Measurements from ENCODE around the gene BORCS5. TPM values are rescaled to one million over a fixed set of nuclear protein-coding genes. Genes with fewer than 3 reads are reported as not detected.

Gene BORCS5
- total and polyA plus RNA-seq, 2 donors (not counting 1 experiment from before 2014, with no cell fraction given), result 13.5 to 14.4 TPM

- Histone ChIP-seq H3K4me3 (replicated peaks in 1 of 4; ENCODE audit: control extremely low read depth in 1 of 4, insufficient read depth in 1 of 4, low read depth in 3 of 4, low read length in 4 of 4) (peak overlapping the region in 2 of 4 experiments; percentile 24 to 29), H3K9ac (ENCODE audit: insufficient read depth, low read length) (no peak overlapping the region), H3K4me2 (ENCODE audit: extremely low read depth, insufficient read depth, low read length) (peak overlapping the region; percentile 78), H4K20me1 (ENCODE audit: control insufficient read depth, extremely low read depth, insufficient read depth, low read length) (no peaks in the 10 kb centered on the region), H3K27me3 (ENCODE audit: control insufficient read depth, insufficient read depth, low read length) (no peaks in the 10 kb centered on the region), H3K4me1 (ENCODE audit: control insufficient read depth, extremely low read depth, insufficient read depth, low read length) (no peaks in the 10 kb centered on the region), H3K27ac (ENCODE audit: insufficient read depth, low read length) (no peak overlapping the region), H3K36me3 (ENCODE audit: control insufficient read depth, insufficient read depth, low read length) (no peaks in the 10 kb centered on the region), H3K79me2 (ENCODE audit: control insufficient read depth, insufficient read depth, low read length) (no peaks in the 10 kb centered on the region), H2AFZ (ENCODE audit: low read length) (peak overlapping the region; percentile 57), H3K9me3 (ENCODE audit: control insufficient read depth, insufficient read depth, low read depth, low read length) (no peaks in the 10 kb centered on the region)
- peak in 1 of 2 donors; percentile 39 for DNase-seq (ENCODE audit: low read depth in 2 of 2)
- TF ChIP-seq EZH2 (IDR thresholded peaks at IDR 0.05; ENCODE audit: low read length, missing control alignments) (no peak), CTCF (conservative IDR thresholded peaks at IDR 0.05 in 1 of 2, IDR thresholded peaks at IDR 0.05 in 1 of 2; ENCODE audit: low read depth in 1 of 2, low read length in 2 of 2) (no peak)
These were observed 37.3 kb upstream of the BORCS5 start for GRCh38 chr12:12319451-12320183.

GRCh38 chr12:12323118-12323517, 33.8 kb upstream of the BORCS5 start:
- no peak for DNase-seq (ENCODE audit: low read depth in 2 of 2)
- Histone ChIP-seq H3K9me3 (ENCODE audit: control insufficient read depth, insufficient read depth, low read depth, low read length) (no peaks in the 10 kb centered on the region), H3K27me3 (ENCODE audit: control insufficient read depth, insufficient read depth, low read length) (no peaks in the 10 kb centered on the region), H3K4me3 (replicated peaks in 1 of 4; ENCODE audit: control extremely low read depth in 1 of 4, insufficient read depth in 1 of 4, low read depth in 3 of 4, low read length in 4 of 4) (no peak overlapping the region), H3K79me2 (ENCODE audit: control insufficient read depth, insufficient read depth, low read length) (no peaks in the 10 kb centered on the region), H3K4me1 (ENCODE audit: control insufficient read depth, extremely low read depth, insufficient read depth, low read length) (no peaks in the 10 kb centered on the region), H2AFZ (ENCODE audit: low read length) (no peak overlapping the region), H4K20me1 (ENCODE audit: control insufficient read depth, extremely low read depth, insufficient read depth, low read length) (no peaks in the 10 kb centered on the region), H3K9ac (ENCODE audit: insufficient read depth, low read length) (no peak overlapping the region), H3K27ac (ENCODE audit: insufficient read depth, low read length) (no peak overlapping the region), H3K36me3 (ENCODE audit: control insufficient read depth, insufficient read depth, low read length) (no peaks in the 10 kb centered on the region), H3K4me2 (ENCODE audit: extremely low read depth, insufficient read depth, low read length) (no peak overlapping the region)
- TF ChIP-seq CTCF (conservative IDR thresholded peaks at IDR 0.05 in 1 of 2, IDR thresholded peaks at IDR 0.05 in 1 of 2; ENCODE audit: low read depth in 1 of 2, low read length in 2 of 2) (no peak), EZH2 (IDR thresholded peaks at IDR 0.05; ENCODE audit: low read length, missing control alignments) (no peak)

- H3K4me2 ChIP-seq (ENCODE audit: extremely low read depth, insufficient read depth, low read length), result no peak overlapping the region
These were observed 33.3 kb upstream of the BORCS5 start for GRCh38 chr12:12323591-12323990.

More at GRCh38 chr12:12323591-12323990, 33.3 kb upstream of the BORCS5 start:
- H3K36me3 ChIP-seq (ENCODE audit: control insufficient read depth, insufficient read depth, low read length), result no peaks in the 10 kb centered on the region
- H3K9ac ChIP-seq (ENCODE audit: insufficient read depth, low read length), result no peak overlapping the region
- no peak overlapping the region for H2AFZ ChIP-seq (ENCODE audit: low read length)
- no peaks in the 10 kb centered on the region for H3K9me3 ChIP-seq (ENCODE audit: control insufficient read depth, insufficient read depth, low read depth, low read length)
- H3K4me1 ChIP-seq (ENCODE audit: control insufficient read depth, extremely low read depth, insufficient read depth, low read length), result no peaks in the 10 kb centered on the region
- no peak overlapping the region for H3K4me3 ChIP-seq (replicated peaks in 1 of 4; ENCODE audit: control extremely low read depth in 1 of 4, insufficient read depth in 1 of 4, low read depth in 3 of 4, low read length in 4 of 4)
- no peaks in the 10 kb centered on the region for H4K20me1 ChIP-seq (ENCODE audit: control insufficient read depth, extremely low read depth, insufficient read depth, low read length)
- no peaks in the 10 kb centered on the region for H3K27me3 ChIP-seq (ENCODE audit: control insufficient read depth, insufficient read depth, low read length)
- no peak overlapping the region for H3K27ac ChIP-seq (ENCODE audit: insufficient read depth, low read length)
- TF ChIP-seq CTCF (conservative IDR thresholded peaks at IDR 0.05 in 1 of 2, IDR thresholded peaks at IDR 0.05 in 1 of 2; ENCODE audit: low read depth in 1 of 2, low read length in 2 of 2) (no peak), EZH2 (IDR thresholded peaks at IDR 0.05; ENCODE audit: low read length, missing control alignments) (no peak)
- DNase-seq (ENCODE audit: low read depth in 2 of 2), result peak in 1 of 2 donors; percentile 69
- H3K79me2 ChIP-seq (ENCODE audit: control insufficient read depth, insufficient read depth, low read length), result no peaks in the 10 kb centered on the region

Measured in fibroblast of lung (primary cell).